CD4-positive, CD25-positive, alpha-beta regulatory T cell (primary cell): Measurements from ENCODE around the gene PPL. TPM values are rescaled to one million over a fixed set of nuclear protein-coding genes. Genes with fewer than 3 reads are reported as not detected.
A peak's percentile ranks its signal among the peaks of the same experiment; 100 is the strongest.
"Not testable (repeated sequence)": the region's sequence is repeated elsewhere in the genome, so short reads cannot be mapped to it uniquely, and the experiment has no call there.

Experiments
- ATAC-seq, 2 donors: fragments of 150-1000 bp; cut with Tn5 transposase; one replicate each; pipeline ENCODE4 v1.10.0; 2021; ENCODE audit warnings: low read depth in 2 of 2, moderate number of reproducible peaks in 2 of 2, moderate library complexity in 1 of 2
- DNase-seq, 3 donors: peaks; one replicate each; pipeline versions ENCODE4 v3.0.0 to v3.0.0-alpha.2; 2012 to 2022; ENCODE audit warnings: mixed read lengths in 1 of 3
- H3K27ac ChIP-seq: one replicate; pipeline ENCODE4 v1.7.0; 2013; ENCODE audit warnings: mild to moderate bottlenecking, low read length; ENCODE audit not compliant: insufficient read depth, poor library complexity, severe bottlenecking
- H3K27me3 ChIP-seq: one replicate; pipeline ENCODE4 v1.7.0; 2013; ENCODE audit warnings: low read length; ENCODE audit not compliant: control insufficient read depth, insufficient read depth
- H3K36me3 ChIP-seq: one replicate; pipeline ENCODE4 v1.7.0; 2013; ENCODE audit warnings: mild to moderate bottlenecking, low read length, moderate library complexity; ENCODE audit not compliant: control insufficient read depth, insufficient read depth
- H3K4me1 ChIP-seq: 2 replicates; pipeline ENCODE4 v1.7.0; 2013; ENCODE audit warnings: mild to moderate bottlenecking, low read length; ENCODE audit not compliant: insufficient read depth, control insufficient read depth, poor library complexity, severe bottlenecking
- H3K4me3 ChIP-seq: one replicate; pipeline ENCODE4 v1.7.0; 2013; ENCODE audit warnings: low read depth, mild to moderate bottlenecking, low read length, moderate library complexity
- H3K9me3 ChIP-seq, 2 experiments: 1 replicate in 1 of 2; 2 replicates in 1 of 2; pipeline ENCODE4 v1.7.0; 2013; ENCODE audit warnings: low read length in 2 of 2, mild to moderate bottlenecking in 1 of 2, moderate library complexity in 1 of 2; ENCODE audit not compliant: control insufficient read depth in 2 of 2
- H3K27ac Mint-ChIP-seq, 3 donors: one replicate each; pipeline ENCODE4 v1.8.0; 2020 to 2022; ENCODE audit warnings: mild to moderate bottlenecking in 3 of 3, mixed read lengths in 3 of 3, moderate library complexity in 2 of 3
- H3K27me3 Mint-ChIP-seq: one replicate; pipeline ENCODE4 v1.8.0; 2022; ENCODE audit warnings: mild to moderate bottlenecking, mixed read lengths
- H3K36me3 Mint-ChIP-seq: one replicate; pipeline ENCODE4 v1.8.0; 2020; ENCODE audit warnings: mixed read lengths
- H3K4me1 Mint-ChIP-seq, 4 donors: one replicate each; pipeline ENCODE4 v1.8.0; 2020 to 2022; ENCODE audit warnings: mixed read lengths in 4 of 4, mild to moderate bottlenecking in 1 of 4
- H3K4me3 Mint-ChIP-seq, 4 donors: one replicate each; pipeline ENCODE4 v1.8.0; 2020 to 2022; ENCODE audit warnings: mild to moderate bottlenecking in 4 of 4, mixed read lengths in 4 of 4, moderate library complexity in 3 of 4
- H3K9me3 Mint-ChIP-seq, 7 donors: one replicate each; pipeline ENCODE4 v1.8.0; 2020 to 2022; ENCODE audit warnings: mixed read lengths in 7 of 7, mild to moderate bottlenecking in 3 of 7, moderate library complexity in 2 of 7
- polyA plus RNA-seq, 4 donors: library from polyadenylated mRNA; unstranded; fragments of 300-500 nt; fragmentation: Illumina TruSeq; gene quantifications; one replicate each; pipeline ENCODE4 v1.2.3, GENCODE V29; 2021
- total RNA-seq: library from RNA; stranded (reverse); gene quantifications from one replicate; pipeline ENCODE4 v1.2.3, GENCODE V29; 2022

Gene PPL
- total and polyA plus RNA-seq, 5 donors from 2014 or later = 0.11 to 0.19 (median 0.14) TPM; not detected in 2

DNA sequence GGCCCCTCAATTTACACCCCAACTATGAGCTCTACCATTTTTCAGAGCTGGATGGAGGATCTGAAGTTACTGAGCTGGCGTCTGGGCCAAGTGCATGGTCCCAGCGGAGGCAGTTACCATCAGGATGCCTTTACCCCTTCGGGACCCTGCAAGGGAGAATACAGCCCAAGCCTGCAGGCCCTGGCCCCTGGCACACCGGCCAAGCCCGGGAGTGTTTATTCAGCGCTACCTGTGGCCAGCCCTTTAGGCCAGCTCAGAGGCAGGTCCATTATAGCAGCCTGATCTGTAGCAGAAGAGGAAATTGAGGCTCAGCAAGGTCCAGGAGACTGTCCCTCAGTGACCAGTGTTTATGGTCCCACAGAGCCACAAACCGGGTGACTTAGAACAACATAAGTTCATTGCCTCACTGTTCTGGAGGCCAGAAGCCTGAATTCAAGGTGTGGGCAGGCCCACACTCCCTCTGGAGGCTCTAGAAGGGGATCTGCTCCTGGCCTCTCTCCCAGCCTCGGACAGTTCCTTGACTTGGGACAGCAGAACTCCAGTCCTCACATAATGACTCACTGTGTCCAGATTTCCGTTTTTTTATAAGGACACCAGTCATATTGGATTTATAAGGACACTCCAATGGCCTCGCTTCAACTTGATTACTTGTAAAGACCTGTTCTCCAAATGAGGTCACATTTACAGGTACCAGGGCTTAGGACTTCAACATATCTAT is 29.9 kb upstream of the PPL start:
- Histone ChIP-seq H3K27me3 (no peaks in the 10 kb centered on the region), H3K27ac (no peak overlapping the region), H3K36me3 (no peaks in the 10 kb centered on the region), H3K4me3 (no peak overlapping the region), H3K4me1 (no peaks in the 10 kb centered on the region), H3K9me3 (no peaks in the 10 kb centered on the region)
- peaks cover 8% of the 10 kb centered on the region for H3K27me3 Mint-ChIP-seq
- H3K36me3 Mint-ChIP-seq = no peaks in the 10 kb centered on the region
- H3K9me3 Mint-ChIP-seq = no peaks in the 10 kb centered on the region
- H3K4me1 Mint-ChIP-seq = no peaks in the 10 kb centered on the region
- H3K4me3 Mint-ChIP-seq = no peak overlapping the region
- DNase-seq (no peak), ATAC-seq (no peak)
- no peak overlapping the region for H3K27ac Mint-ChIP-seq

DNA sequence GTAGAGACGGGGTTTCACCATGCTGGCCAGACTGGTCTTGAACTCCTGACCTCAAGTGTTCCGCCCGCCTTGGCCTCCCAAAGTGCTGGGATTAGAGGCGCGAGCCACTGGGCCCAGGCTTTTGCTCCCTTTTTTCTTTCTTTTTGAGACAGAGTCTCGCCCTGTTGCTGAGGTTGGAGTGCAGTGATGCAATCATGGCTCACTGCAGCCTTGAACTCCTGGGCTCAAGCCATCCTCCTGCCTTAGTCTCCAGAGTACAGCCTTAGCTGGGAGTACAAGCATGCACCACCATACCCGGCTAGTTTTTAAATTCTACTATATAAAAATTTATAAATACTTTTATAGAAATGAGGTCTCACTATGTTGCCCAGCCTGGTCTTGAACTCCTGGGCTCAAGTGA is 26.6 kb upstream of the PPL start:
- ATAC-seq = not testable (repeated sequence)

DNA sequence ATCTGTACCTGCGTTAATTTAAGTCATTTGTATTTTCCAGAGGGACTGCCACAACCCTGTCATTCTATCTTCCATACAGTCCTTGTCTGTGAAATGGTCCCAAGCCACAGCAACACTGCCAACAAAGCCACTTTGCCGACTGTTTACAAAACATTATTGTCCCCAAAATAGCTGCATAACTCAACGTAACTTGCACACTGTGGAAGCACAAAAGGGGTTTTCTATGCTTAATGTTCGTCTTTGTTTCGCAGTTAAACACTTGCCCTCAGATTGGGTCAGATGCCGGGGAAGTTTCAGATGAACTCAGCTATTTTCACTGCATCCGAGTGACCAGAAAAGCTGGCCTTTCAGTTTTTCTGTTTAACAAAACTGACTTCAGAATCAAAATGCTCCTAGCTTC is 25.8 kb upstream of the PPL start:
- H3K4me1 ChIP-seq = peaks cover 12% of the 10 kb centered on the region
- Mint-ChIP-seq H3K27ac (no peak overlapping the region), H3K9me3 (peaks cover 0 to 3% (median 0%) of the 10 kb centered on the region in 7 donors), H3K36me3 (no peaks in the 10 kb centered on the region), H3K4me3 (no peak overlapping the region), H3K27me3 (peaks cover 35% of the 10 kb centered on the region), H3K4me1 (peaks cover 0 to 14% (median 5%) of the 10 kb centered on the region in 4 donors)
- H3K36me3 ChIP-seq = no peaks in the 10 kb centered on the region
- H3K27me3 ChIP-seq = peaks cover 5% of the 10 kb centered on the region
- no peak for DNase-seq
- H3K27ac ChIP-seq = no peak overlapping the region
- no peaks in the 10 kb centered on the region for H3K9me3 ChIP-seq
- no peak for ATAC-seq
- no peak overlapping the region for H3K4me3 ChIP-seq

More for the DNA sequence above, 26.6 kb upstream of the PPL start:
- H3K4me1 ChIP-seq, H3K36me3 Mint-ChIP-seq, H3K4me1 Mint-ChIP-seq, H3K4me3 Mint-ChIP-seq, DNase-seq, H3K4me3 ChIP-seq, H3K27ac ChIP-seq, H3K9me3 ChIP-seq, H3K9me3 Mint-ChIP-seq, H3K36me3 ChIP-seq, H3K27ac Mint-ChIP-seq, H3K27me3 ChIP-seq: not testable (repeated sequence)
- H3K27me3 Mint-ChIP-seq = peaks cover 30% of the 10 kb centered on the region

DNA sequence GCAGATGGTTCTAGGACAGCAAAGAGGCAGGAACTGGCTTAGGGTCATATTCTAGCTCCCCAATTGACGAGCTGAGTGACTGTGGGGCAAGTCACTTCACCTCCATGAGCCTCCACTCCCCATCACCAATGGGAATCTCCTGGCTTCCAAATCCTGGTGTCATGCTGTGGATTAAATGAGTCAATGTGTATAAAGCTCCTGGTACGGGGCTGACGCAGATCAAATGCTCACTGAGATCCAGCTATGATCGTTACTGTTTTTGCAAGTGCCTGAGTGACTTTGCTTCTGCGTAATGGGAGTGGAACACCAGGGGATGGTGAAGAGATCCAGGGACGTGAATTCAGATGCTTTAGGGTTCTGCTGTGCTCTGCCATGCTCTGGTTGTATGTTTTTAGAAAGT is 23.6 kb upstream of the PPL start:
- Mint-ChIP-seq H3K9me3 (peaks cover 0 to 3% (median 0%) of the 10 kb centered on the region in 7 donors), H3K4me3 (no peak overlapping the region), H3K27ac (no peak overlapping the region), H3K36me3 (no peaks in the 10 kb centered on the region), H3K27me3 (peaks cover 49% of the 10 kb centered on the region), H3K4me1 (peaks cover 0 to 26% (median 13%) of the 10 kb centered on the region in 4 donors)
- Histone ChIP-seq H3K36me3 (no peaks in the 10 kb centered on the region), H3K27me3 (peaks cover 5% of the 10 kb centered on the region), H3K9me3 (no peaks in the 10 kb centered on the region), H3K27ac (no peak overlapping the region), H3K4me3 (no peak overlapping the region), H3K4me1 (peaks cover 17% of the 10 kb centered on the region)
- ATAC-seq = no peak
- no peak for DNase-seq

DNA sequence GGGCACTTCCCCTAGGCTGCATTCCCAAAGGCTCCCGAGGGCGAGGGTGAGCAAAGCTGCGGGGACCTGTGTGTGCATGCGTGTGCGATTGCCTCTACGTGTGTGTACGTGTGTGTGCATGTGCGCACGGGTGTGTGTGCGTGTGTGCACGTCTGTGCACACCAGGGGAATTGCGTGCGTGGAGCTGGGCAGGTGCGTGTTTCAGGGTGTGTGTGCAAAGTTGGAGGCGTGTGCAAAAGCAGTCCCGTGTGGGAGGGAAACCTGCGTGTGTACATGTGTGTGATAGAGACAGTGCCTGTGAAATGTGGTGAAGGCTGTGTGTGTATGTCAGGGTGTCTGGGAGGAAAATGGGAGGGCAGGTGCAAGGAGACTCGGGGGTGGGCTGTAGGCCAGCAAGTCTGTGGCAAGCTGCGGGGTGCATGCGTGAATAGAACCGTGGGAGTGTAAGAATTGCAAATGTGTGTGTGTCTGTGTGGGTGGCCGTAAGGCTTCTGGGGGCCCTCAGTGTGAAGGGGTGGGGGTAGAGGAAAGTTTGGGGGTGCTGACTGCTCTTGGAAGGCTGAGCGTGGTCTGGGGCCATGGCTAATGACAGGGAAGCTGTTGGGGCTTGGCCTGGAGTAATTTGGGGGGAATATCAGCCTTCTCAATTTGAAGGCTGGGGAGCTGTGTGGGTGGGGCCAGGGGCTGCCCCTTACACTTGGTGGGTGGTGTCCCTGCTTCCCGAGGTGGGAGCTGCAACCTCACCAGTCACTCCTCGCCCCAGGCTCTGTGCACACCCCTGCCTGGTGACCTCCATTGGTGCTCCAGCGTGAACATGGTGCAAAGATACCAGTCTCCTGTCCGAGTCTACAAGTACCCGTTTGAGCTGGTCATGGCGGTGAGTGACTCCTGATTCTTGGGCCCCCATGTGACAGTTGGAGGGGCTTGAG is 21.8 kb upstream of the PPL start:
- Histone ChIP-seq H3K9me3 (no peaks in the 10 kb centered on the region), H3K4me1 (peaks cover 17% of the 10 kb centered on the region), H3K36me3 (no peaks in the 10 kb centered on the region), H3K27me3 (peaks cover 5% of the 10 kb centered on the region), H3K27ac (no peak overlapping the region), H3K4me3 (no peak overlapping the region)
- no peak for DNase-seq
- Mint-ChIP-seq H3K36me3 (no peaks in the 10 kb centered on the region), H3K4me3 (peak overlapping the region; percentile 59 to 87 (median 64)), H3K9me3 (peaks cover 0 to 3% (median 0%) of the 10 kb centered on the region in 7 donors), H3K4me1 (peaks cover 0 to 26% (median 13%) of the 10 kb centered on the region in 4 donors), H3K27me3 (peaks cover 55% of the 10 kb centered on the region), H3K27ac (no peak overlapping the region)
- no peak for ATAC-seq

DNA sequence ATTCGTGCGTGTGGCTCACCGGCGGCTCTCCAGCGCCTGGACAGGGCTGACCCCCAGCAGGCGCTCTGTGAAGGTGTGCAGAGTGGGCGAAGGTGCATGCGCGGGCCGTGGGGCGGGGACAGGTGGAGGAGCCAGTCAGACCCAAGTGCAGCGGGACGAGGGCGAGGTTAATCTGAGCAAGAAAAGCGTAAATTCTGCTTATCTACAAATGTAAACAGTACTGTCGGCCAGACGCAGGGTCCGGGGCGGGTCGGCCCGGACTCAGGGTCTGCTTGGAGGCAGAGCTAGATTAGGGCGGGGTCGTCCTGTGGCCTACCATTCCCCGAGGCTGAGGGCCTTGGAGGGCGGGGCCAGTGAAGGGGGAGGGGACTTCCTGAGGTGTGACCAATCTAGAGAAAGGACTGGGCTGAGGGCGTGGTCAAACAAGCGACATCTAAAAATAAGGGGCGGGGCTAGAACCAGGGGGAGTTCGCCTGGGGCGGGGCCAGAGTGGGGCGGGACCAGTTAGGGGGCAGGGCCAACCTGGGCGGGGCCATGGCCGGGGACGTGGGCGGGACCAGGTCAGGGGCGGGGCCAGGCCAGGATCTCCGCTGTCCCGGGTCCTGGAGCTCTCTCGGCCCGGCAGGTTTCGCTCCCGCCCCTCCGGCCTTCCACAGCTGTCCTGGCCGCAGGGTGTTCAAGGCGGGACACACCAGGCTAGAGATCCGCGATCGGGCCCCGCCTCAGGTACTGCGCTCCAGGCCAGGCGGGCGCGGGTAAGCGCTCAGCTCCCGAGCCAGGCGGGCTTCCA is 21.0 kb upstream of the PPL start, which contains the start of gene SEC14L5:
SEC14L5 (plus strand) TSS at position 611 of the 790 bp plus-strand sequence. CDS start 994 bp downstream, outside the sequence.
- Mint-ChIP-seq H3K9me3 (peaks cover 0 to 3% (median 0%) of the 10 kb centered on the region in 7 donors), H3K4me1 (peaks cover 0 to 26% (median 13%) of the 10 kb centered on the region in 4 donors), H3K36me3 (no peaks in the 10 kb centered on the region), H3K4me3 (peak within 1 kb of the TSS; percentile 59 to 90 (median 84)), H3K27ac (peak within 1 kb of the TSS in 1 of 3 donors; percentile 7), H3K27me3 (peaks cover 55% of the 10 kb centered on the region)
- peak; percentile 79 to 92 (median 79) for DNase-seq
- Histone ChIP-seq H3K4me3 (no peak within 1 kb of the TSS), H3K9me3 (no peaks in the 10 kb centered on the region), H3K4me1 (peaks cover 17% of the 10 kb centered on the region), H3K36me3 (no peaks in the 10 kb centered on the region), H3K27me3 (peaks cover 5% of the 10 kb centered on the region), H3K27ac (no peak within 1 kb of the TSS)
- peak; percentile 89 to 90 for ATAC-seq

DNA sequence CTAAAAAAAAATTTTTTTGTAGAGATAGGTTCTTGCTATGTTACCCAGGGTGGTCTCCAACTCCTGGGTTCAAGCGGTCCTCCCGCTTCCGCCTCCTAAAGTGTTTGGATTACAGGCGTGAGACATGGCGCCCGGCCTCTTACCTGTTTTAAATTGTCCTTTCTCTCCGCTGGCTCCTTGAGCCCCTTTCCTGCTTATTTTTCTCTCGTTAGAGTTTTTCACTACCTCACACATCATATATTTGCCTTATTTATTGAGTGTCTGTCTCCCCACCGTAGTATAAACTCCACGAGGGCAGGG is 20.4 kb upstream of the PPL start:
- Mint-ChIP-seq H3K4me3 (peak overlapping the region in 3 of 4 donors; percentile 82 to 90 (median 87)), H3K27me3 (peaks cover 55% of the 10 kb centered on the region), H3K36me3 (no peaks in the 10 kb centered on the region), H3K4me1 (peaks cover 0 to 26% (median 13%) of the 10 kb centered on the region in 4 donors), H3K27ac (peak overlapping the region in 1 of 3 donors; percentile 7), H3K9me3 (peaks cover 0 to 3% (median 0%) of the 10 kb centered on the region in 7 donors)
- Histone ChIP-seq H3K4me1 (peaks cover 17% of the 10 kb centered on the region), H3K27me3 (peaks cover 5% of the 10 kb centered on the region), H3K9me3 (no peaks in the 10 kb centered on the region), H3K27ac (no peak overlapping the region), H3K36me3 (no peaks in the 10 kb centered on the region), H3K4me3 (no peak overlapping the region)
- DNase-seq (no peak), ATAC-seq (no peak)
